ENCODE measurements around the gene PDE4A.
"Not testable (repeated sequence)": the region's sequence is repeated elsewhere in the genome, so short reads cannot be mapped to it uniquely, and the experiment has no call there.

PDE4A gene

DNA sequence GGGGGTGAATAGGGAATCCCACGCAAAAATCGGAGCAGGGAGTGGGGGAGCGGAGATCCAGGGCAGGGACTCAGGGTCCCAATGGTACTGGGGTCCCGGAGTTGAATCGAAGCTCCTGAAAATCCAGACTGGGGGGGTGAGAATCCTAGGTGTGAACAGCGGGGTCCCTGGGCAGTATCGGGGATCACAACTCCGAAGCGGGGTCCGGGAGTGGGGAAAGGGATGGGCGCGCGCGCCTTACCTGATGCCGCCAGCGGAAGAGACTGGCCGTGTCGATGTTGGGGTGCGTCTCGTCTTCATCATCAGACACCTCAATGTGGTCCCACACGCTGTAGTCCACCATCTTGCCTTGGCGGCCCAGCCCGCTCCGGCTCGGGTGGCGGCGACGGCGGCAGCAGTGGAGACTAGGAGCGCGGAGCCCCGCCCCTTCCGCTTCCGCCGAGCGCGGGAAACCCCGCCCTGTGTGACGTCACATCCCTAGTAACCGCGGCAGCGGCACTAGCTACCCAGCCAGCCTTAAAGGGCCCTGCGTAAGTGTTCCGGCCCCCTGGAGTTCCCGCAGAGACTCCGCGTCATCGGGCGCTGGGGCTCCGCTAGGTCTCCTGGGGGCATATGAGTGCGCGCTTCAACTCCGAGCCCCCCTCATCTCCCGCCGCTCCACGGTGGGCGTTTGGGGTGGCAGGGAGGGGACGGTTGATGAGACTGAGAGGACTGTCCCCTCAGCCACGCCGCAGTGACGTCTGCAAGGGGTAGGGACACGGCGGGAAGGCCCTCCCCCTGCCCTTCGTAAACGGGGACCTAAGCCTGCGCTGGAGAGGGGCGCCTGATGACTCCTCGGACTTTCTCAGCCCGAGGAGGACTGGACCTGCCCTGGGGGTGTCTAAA, 17.0 kb upstream of the PDE4A start, which contains the start of gene CDC37:
CDC37 (minus strand) TSS at position 406 of the 885 bp plus-strand sequence; CDS start at position 343, 63 bp downstream.
- DNase-seq (ENCODE audit: low spot score): peak; percentile 96

GRCh38 chr19:10404888-10405820, 15.2 kb upstream of the PDE4A start:
- no peak for DNase-seq (ENCODE audit: low spot score)

DNA sequence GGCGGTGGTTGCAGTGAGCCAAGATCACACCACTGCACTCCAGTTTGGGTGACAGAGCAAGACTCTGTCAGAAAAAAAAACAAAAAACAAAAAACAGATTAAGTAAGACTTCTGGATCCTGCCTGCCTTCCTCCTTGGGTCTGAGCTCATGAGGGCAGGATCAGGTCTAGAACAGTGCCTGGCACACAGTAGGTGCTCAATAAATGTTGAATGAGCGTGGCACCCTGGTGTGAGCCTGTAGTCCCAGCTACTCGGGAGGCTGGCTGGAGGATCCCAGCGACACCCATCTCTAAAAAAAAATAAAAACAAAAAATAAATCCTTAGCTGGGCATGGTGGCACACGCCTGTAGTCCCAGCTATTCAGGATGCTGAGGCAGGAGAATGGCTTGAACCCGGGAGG, 14.1 kb upstream of the PDE4A start:
- no peak for DNase-seq (ENCODE audit: low spot score)

GRCh38 chr19:10407096-10407495, 13.2 kb upstream of the PDE4A start:
- DNase-seq (ENCODE audit: low spot score): no peak

- DNase-seq (ENCODE audit: low spot score): no peak
Observed at GRCh38 chr19:10408511-10409283, 11.6 kb upstream of the PDE4A start.

GRCh38 chr19:10411224-10411623, 9.1 kb upstream of the PDE4A start:
- not testable (repeated sequence) for DNase-seq (ENCODE audit: low spot score)

DNA sequence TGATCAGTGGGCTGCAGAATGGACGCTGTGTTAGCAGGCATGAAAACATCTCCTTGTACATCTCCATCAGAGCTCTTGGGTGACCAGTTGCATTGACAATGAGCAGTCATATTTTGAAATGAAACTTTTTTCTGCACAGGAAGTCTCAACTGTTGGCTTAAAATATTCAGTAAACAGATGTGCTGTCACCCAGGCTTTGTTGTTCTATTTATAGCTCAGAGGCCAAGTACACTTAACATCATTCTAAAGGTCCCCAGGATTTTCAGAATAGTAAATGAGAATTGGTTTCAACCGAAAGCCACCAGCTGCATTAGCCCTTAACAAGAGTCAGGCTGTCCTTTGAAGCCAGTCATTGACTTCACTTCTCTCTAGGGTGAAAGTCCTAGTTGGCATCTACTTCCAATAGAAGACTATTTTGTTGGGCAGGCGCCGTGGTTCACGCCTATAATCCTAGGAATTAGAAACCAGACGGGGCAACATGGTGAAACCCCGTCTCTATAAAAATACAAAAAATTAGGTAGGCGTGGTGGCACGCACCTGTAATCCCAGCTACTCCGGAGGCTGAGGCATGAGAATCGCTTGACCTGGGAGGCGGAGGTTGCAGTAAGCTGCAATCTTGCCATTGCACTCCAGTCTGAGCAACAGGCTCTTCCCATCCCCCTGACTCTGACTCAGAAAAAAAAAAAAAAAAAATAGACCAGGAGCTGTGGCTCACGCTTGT, 7.9 kb upstream of the PDE4A start:
- DNase-seq (ENCODE audit: low spot score): no peak

GRCh38 chr19:10416083-10416379, 4.3 kb upstream of the PDE4A start:
- DNase-seq (ENCODE audit: low spot score): no peak

DNA sequence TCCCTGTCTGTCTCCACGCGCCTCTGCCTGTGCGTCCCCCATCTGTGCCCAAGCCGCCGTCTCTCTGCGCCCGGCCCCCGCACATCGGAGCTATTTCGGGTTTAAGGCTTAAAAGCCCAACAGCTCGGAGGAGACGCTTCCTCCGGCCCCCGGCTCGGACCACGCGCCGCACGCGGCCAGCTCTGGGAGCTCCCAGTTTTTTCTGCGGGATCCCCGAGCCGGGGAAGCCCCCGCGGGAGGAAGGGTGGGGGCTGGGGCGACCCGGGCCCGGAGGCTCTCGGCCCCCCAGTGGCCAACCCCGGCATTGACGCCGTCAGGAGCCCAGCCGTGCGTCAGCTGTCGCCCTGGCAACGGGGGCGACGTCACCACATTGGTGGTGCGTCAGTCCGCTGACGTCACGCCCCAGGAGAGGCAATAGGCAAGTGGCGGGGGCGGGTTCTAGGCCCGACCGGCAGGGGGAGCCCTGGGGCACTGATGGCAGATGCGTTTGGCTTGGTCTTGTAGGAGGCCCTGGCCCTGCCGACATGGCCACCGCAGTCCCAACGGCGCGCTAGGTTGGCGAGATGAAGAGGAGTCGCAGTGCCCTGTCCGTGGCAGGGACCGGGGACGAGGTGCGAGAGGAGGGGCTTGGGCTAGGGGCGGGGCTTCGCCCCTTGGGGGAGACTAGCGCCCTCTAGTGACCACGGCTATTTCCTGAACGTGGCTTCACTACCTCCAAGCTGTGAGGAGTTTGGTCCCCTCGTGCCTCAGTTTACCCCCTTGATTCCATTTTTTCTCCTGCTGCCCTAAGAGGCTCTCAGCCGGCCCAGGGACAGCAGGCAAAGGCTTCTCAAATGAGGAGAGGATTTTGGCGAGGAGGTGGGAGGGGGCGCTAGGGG, 3.7 kb upstream of the PDE4A start:
- peak; percentile 81 for DNase-seq (ENCODE audit: low spot score)

DNA sequence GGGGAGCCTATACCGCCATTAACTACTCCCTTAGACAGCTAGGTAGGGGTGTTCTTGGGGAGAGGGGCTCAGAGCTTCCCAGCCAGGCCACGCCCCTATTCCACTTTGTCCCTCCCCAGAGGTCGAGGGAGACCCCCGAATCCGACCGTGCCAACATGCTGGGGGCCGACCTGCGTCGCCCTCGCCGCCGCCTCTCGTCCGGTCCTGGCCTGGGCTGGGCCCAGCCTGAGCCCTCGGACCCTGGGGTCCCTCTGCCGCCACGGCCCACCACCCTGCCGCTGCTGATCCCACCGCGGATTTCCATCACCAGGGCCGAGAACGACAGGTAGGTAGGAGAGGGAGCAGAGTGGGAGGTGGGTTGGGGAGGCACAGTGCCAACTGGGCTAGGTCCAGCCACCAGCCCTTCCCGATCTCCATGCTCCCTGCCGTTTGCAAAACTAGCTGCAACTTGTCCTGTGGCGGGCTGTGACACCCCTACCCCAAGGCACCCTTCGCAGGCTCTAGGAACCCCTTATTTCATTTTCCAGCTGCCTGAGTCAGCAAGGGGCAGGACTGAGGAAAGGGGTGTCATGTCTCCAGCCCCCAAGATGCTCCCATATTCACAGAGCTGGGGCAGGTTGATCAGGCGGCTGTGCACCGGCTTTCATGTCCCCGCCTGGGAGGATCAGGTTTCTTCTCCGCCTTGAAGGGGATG, 2.6 kb upstream of the PDE4A start:
- no peak for DNase-seq (ENCODE audit: low spot score)

GRCh38 chr19:10418235-10418484, 2.2 kb upstream of the PDE4A start:
- no peak for DNase-seq (ENCODE audit: low spot score)

GRCh38 chr19:10418485-10419199, 1.7 kb upstream of the PDE4A start:
- no peak for DNase-seq (ENCODE audit: low spot score)

DNA sequence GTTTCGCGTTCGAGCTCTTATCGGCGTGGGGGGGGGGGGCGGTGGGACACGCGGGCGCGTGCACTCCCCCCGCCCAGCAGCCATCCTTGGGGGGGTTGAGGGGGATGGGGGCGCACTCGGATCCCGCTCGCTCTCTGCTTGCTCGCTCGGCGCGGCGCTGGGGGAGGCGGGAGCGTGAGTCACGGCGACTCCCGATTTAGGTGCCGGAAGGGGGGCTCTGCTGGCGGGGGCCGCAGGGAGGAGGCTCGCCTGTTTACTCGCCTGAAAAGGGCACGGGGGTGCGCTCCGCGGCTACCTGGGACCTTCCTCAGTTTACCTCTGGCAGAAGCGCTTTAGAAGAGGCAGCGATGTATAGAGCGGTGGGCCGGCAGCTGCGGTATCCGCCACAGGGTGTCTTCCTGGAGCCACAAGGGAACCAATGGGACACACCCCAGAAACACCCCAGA, 1.1 kb upstream of the PDE4A start:
- DNase-seq (ENCODE audit: low spot score): no peak

- DNase-seq (ENCODE audit: low spot score): no peak
Observed at GRCh38 chr19:10419646-10420443, 493 bp upstream of the PDE4A start.

DNA sequence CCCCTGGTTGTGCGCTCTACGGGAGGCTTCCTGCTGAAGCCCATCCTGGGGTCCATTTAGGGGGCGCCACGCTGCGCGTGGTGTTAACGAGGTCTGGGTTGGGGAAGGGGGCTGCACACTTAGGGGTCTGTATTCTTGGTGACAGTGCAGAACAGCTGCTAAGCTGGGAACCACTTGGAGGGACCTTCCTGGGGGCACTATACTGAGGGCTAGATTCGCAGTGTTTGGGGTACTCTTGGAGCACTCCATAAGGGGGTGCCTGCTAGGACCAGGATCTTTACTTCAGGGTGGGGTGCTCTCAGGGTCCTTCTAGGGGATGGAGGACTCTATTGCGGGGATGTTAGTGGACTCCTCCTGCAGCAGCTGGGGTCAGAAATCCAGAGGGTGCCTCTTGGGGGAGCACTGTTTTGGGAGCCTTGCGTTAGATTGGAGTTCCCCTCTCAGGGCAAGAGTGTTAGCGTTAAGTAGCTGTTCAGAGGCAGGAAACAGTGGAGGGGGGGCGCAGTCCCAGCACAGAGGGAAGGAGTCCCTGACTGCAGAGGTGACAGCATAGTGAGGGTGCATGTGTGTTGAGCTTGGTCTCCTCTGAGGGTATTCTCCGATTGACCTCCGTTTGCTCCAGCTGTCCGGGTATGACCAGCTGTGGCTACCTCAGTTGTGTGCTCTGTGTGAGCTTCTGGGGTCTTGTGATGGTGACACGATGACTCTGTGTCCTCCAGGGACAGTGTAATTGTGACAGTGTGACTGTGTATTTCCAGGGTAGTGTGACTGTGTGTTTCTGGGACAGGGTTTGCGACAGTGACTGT, 1.1 kb downstream of the PDE4A start:
- DNase-seq (ENCODE audit: low spot score): no peak

DNA sequence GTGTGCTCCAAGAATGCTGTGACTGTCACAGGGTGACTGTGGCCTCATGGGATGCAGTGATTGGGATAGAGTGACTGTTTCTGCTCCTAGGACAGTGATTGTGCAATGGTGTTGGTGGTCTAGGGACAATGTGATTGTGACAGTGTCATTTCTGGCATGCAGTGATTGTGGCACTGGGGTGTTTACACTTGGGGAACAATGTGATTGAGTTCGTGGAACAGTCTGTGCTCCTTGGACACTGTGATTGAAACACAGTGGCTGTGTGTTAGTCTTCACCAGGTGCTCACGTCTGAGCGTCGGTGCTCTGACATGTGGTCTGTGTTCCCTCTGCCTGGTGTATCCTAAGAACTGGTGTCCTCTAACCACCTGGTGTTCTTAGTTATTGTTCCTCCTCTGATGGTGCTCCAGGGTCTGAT, 1.7 kb downstream of the PDE4A start:
- DNase-seq (ENCODE audit: low spot score): no peak

DNA sequence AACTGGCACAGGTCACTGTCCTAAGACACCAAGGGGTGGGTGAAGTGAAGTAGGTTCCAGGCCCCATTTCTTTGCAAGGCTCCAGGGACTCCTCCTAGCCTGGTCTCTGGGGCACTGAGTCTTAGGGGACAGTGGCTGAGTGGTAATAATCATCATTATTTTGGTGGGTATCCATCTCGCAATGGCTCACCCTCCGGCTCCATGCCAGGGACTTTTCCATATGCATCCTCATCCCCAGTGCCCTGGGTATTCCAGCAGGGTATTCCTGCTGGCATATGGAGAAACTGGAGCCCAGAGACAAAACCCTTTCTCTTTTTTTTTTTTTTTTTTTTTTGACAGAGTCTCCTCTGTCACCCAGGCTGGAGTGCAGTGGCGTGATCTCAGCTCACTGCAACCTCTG, 2.5 kb downstream of the PDE4A start:
- DNase-seq (ENCODE audit: low spot score): no peak
